Hepatocyte (in vitro differentiated cells): Measurements from ENCODE around the gene SLC7A4. TPM values are rescaled to one million over a fixed set of nuclear protein-coding genes. Genes with fewer than 3 reads are reported as not detected.
"Not testable (repeated sequence)": the region's sequence is repeated elsewhere in the genome, so short reads cannot be mapped to it uniquely, and the experiment has no call there.

Experiments
- DNase-seq: peaks from one replicate; pipeline ENCODE4 v3.0.0-alpha.2; 2016; ENCODE audit warnings: low spot score
- H2AFZ ChIP-seq: fragments of 200-600 bp; sonication (generic); 2 replicates; pipeline ENCODE4 v1.6.0; 2016; ENCODE audit warnings: antibody characterized with exemption, mild to moderate bottlenecking
- H3K27ac ChIP-seq: fragments of 200-600 bp; sonication (generic); 2 replicates; pipeline ENCODE4 v1.5.1; 2016; ENCODE audit warnings: mild to moderate bottlenecking
- H3K27me3 ChIP-seq: fragments of 200-600 bp; sonication (generic); 2 replicates; pipeline ENCODE4 v1.6.1; 2016
- H3K36me3 ChIP-seq: fragments of 200-600 bp; sonication (generic); replicated peaks from 2 replicates; pipeline ENCODE4 v1.5.1; 2016; ENCODE audit warnings: low read depth; ENCODE audit not compliant: insufficient read depth
- H3K4me1 ChIP-seq: fragments of 200-600 bp; sonication (generic); 2 replicates; pipeline ENCODE4 v1.5.1; 2016; ENCODE audit warnings: mild to moderate bottlenecking, moderate library complexity; ENCODE audit not compliant: insufficient read depth
- H3K4me2 ChIP-seq: fragments of 200-600 bp; sonication (generic); 2 replicates; pipeline ENCODE4 v1.6.0; 2016
- H3K4me3 ChIP-seq: fragments of 200-600 bp; sonication (generic); 2 replicates; pipeline ENCODE4 v1.5.1; 2016; ENCODE audit warnings: mild to moderate bottlenecking
- H3K79me2 ChIP-seq: fragments of 200-600 bp; sonication (generic); 2 replicates; pipeline ENCODE4 v1.6.0; 2017; ENCODE audit warnings: mild to moderate bottlenecking
- H3K9me2 ChIP-seq: fragments of 200-600 bp; sonication (generic); replicated peaks from 2 replicates; pipeline ENCODE4 v1.6.0; 2017; ENCODE audit warnings: mild to moderate bottlenecking; ENCODE audit not compliant: insufficient read depth
- H3K9me3 ChIP-seq: fragments of 200-600 bp; sonication (generic); 2 replicates; pipeline ENCODE4 v1.5.1; 2016; ENCODE audit warnings: low read depth, mild to moderate bottlenecking
- H4K20me1 ChIP-seq: fragments of 200-600 bp; sonication (generic); 2 replicates; pipeline ENCODE4 v1.6.0; 2016; ENCODE audit warnings: mild to moderate bottlenecking; ENCODE audit not compliant: insufficient read depth, poor library complexity, severe bottlenecking
- EZH2 ChIP-seq: fragments of 200-600 bp; sonication (generic); IDR thresholded peaks from 2 replicates; pipeline ENCODE4 v1.6.1; 2016; ENCODE audit warnings: antibody characterized with exemption, mild to moderate bottlenecking, borderline replicate concordance
- EZH2phosphoT487 ChIP-seq: fragments of 200-600 bp; sonication (generic); IDR thresholded peaks from one replicate; pipeline ENCODE4 v1.6.1; 2018; ENCODE audit warnings: antibody characterized with exemption, mild to moderate bottlenecking, low read depth, moderate library complexity; ENCODE audit not compliant: unreplicated experiment, severe bottlenecking
- WGBS: methylation state at CpG from one replicate; pipeline ENCODE4 v1.1.6; 2016; ENCODE audit warnings: low lambda C conversion rate; ENCODE audit errors: missing lambda C conversion rate; 5-methylcytosine and 5-hydroxymethylcytosine counted together
- polyA plus RNA-seq: library from polyadenylated mRNA; unstranded; fragments of >200 nt; fragmentation: Nextera tagmentation; extraction: Ambion mirVana; gene quantifications from 2 replicates; pipeline ENCODE4 v1.2.1, GENCODE V29; 2016
- total RNA-seq: library from RNA; depleted of rRNA; stranded (reverse); fragments of >200 nt; gene quantifications from 2 replicates; pipeline ENCODE4 v1.2.3, GENCODE V29; 2014
- TF ChIP-seq, protein P1 (sequence below): fragments of 200-600 bp; sonication (generic); IDR thresholded peaks from 2 replicates; pipeline ENCODE4 v1.5.1; 2016; ENCODE audit warnings: antibody characterized with exemption, mild to moderate bottlenecking; ENCODE audit not compliant: poor library complexity

Gene SLC7A4
- total and polyA plus RNA-seq, 2 experiments from 2014 or later: 140 to 494 TPM

DNA sequence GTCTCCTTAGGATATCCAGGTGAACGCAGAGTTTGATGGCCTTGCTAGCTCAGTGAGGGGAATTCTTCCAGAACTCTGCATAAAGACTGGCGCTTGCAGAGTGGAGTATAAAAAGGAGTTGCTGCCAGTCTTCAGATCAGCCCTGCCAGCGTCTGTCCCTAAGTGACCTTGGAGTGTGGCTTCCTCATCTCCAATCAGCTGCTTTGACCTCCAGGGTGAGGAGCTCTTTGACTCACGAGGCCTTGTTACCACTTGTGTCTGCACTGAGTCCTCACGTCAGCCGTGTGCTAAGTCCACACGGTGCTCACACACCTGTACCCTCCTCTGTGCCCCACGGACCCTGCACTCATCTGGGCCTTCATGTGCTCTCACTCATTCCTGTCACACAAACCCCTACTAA lies 28.0 kb upstream of the SLC7A4 start:
- DNase-seq, H3K36me3 ChIP-seq, H3K4me3 ChIP-seq, H3K4me1 ChIP-seq, H2AFZ ChIP-seq, H3K9me3 ChIP-seq, H3K27ac ChIP-seq, H3K27me3 ChIP-seq, H3K79me2 ChIP-seq, H3K9me2 ChIP-seq, H3K4me2 ChIP-seq, H4K20me1 ChIP-seq: not testable (repeated sequence)
- 90% methylated on average over 7 of the region's 8 CpGs for WGBS

DNA sequence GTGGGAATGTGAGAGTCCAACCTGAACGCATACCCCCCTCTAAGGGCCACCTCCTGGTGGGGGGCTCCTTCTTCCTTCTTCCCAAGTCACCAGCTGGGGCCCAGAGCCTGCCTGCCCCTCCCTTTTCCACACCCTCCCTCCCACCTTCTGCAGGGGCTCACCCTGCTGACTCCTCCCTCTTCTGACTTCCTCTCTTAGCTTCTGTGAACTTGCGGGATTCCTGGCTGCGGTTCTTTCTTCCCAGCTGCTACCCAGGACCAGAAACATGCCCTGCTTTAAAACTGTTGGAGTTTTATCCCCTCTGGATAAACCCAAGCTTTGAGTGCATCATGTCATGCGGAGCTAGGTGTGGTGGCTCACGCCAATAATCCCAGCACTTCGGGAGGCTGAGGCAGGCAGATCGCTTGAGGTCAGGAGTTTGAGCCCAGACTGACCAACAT lies 23.5 kb upstream of the SLC7A4 start:
- Histone ChIP-seq H3K27ac (no peak overlapping the region), H3K4me1 (no peaks in the 10 kb centered on the region), H3K79me2 (no peaks in the 10 kb centered on the region), H3K27me3 (no peaks in the 10 kb centered on the region), H3K4me2 (no peak overlapping the region), H4K20me1 (no peaks in the 10 kb centered on the region), H3K9me2 (no peaks in the 10 kb centered on the region), H2AFZ (no peak overlapping the region), H3K4me3 (no peak overlapping the region), H3K9me3 (no peaks in the 10 kb centered on the region), H3K36me3 (no peaks in the 10 kb centered on the region)
- TF ChIP-seq EZH2 (no peak), EZH2phosphoT487 (no peak)
- TF ChIP-seq, protein P1, sequence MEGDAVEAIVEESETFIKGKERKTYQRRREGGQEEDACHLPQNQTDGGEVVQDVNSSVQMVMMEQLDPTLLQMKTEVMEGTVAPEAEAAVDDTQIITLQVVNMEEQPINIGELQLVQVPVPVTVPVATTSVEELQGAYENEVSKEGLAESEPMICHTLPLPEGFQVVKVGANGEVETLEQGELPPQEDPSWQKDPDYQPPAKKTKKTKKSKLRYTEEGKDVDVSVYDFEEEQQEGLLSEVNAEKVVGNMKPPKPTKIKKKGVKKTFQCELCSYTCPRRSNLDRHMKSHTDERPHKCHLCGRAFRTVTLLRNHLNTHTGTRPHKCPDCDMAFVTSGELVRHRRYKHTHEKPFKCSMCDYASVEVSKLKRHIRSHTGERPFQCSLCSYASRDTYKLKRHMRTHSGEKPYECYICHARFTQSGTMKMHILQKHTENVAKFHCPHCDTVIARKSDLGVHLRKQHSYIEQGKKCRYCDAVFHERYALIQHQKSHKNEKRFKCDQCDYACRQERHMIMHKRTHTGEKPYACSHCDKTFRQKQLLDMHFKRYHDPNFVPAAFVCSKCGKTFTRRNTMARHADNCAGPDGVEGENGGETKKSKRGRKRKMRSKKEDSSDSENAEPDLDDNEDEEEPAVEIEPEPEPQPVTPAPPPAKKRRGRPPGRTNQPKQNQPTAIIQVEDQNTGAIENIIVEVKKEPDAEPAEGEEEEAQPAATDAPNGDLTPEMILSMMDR: no peak
- 57% methylated on average over 7 of the region's 7 CpGs for WGBS
- DNase-seq: no peak

DNA sequence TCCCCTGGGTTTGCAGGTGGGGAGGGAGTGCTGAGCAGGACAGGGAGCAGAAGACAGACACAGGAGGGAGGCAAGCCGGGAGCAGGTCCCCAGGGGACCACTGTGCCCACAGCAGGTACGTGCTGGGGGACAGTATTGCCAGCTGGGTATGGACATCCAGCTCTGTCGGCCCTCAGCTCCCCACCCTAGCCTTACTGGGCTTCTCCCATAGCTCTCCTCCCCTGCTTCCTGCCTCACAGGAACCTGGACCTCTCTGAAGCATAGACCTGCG lies 23.1 kb upstream of the SLC7A4 start:
- Histone ChIP-seq H3K36me3 (no peaks in the 10 kb centered on the region), H3K9me2 (no peaks in the 10 kb centered on the region), H3K4me2 (no peak overlapping the region), H4K20me1 (no peaks in the 10 kb centered on the region), H3K9me3 (no peaks in the 10 kb centered on the region), H3K4me3 (no peak overlapping the region), H3K79me2 (no peaks in the 10 kb centered on the region), H3K4me1 (no peaks in the 10 kb centered on the region), H2AFZ (no peak overlapping the region), H3K27me3 (no peaks in the 10 kb centered on the region), H3K27ac (no peak overlapping the region)
- no peak for DNase-seq
- TF ChIP-seq EZH2 (no peak), EZH2phosphoT487 (no peak)
- TF ChIP-seq, protein P1: no peak
- 85% methylated on average over 4 of the region's 4 CpGs for WGBS

DNA sequence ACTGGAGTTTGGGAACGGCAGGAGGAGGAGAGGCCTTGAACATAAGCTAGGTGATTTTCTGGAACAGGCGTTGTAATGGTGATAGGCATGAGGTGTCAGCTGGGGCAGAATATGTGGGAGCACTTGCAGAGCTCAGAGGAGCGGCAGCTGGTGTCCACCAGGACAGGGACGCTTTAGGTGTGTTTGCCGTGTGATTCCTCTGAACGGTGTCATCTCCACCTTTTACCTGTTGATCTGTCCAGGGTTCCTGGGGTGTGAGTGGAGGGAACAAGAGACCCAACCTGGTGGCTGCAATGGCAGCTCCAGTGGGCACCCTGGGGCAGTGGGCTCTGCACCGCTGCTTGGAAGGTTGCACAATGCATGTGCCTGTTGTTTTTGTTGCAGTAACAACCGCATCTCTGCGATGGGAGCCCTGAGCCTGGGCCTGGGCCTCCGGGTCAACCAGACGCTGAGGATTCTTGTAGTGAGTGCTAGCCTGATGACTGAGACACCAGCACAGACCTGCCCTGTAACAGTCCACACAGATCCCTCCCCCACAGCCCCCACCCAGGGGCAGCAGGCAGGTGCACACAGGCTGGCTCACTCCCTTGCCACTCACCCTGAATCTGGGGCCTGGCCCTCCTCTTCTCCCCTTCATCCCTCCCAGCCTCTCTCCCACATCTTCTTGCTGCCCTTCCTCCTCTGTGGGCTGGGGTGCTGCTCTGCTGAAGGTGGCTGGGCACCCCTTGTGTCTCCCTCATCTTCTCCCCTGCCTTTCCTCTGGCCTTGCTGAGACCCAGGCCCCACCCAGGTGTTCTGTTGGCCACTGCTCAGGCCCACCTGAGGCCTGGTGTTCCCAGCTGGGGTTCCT lies 22.6 kb upstream of the SLC7A4 start:
- Histone ChIP-seq H3K79me2 (no peaks in the 10 kb centered on the region), H3K4me3 (no peak overlapping the region), H3K27ac (no peak overlapping the region), H2AFZ (no peak overlapping the region), H3K9me3 (no peaks in the 10 kb centered on the region), H4K20me1 (no peaks in the 10 kb centered on the region), H3K4me1 (no peaks in the 10 kb centered on the region), H3K27me3 (no peaks in the 10 kb centered on the region), H3K36me3 (no peaks in the 10 kb centered on the region), H3K4me2 (no peak overlapping the region), H3K9me2 (no peaks in the 10 kb centered on the region)
- DNase-seq: no peak
- no peak for TF ChIP-seq EZH2
- TF ChIP-seq, protein P1: no peak
- no peak for TF ChIP-seq EZH2phosphoT487
- WGBS: 83% methylated on average over 11 of the region's 11 CpGs
